ENCODE data around the gene CIAPIN1. TPM values are rescaled to one million over a fixed set of nuclear protein-coding genes. Genes with fewer than 3 reads are reported as not detected.
A peak's percentile ranks its signal among the peaks of the same experiment; 100 is the strongest.

The CIAPIN1 gene
- total RNA-seq, 2 donors from 2014 or later: 77.5 to 87.1 TPM

- WGBS, 2 experiments (ENCODE audit: insufficient coverage in 1 of 2, insufficient read length in 1 of 2): 74 to 84% methylated on average over 7 to 14 of the region's 14 CpGs
- H3K9me3 ChIP-seq (ENCODE audit: control insufficient read depth, low read length): peaks cover 6% of the 10 kb centered on the region
- peak overlapping the region; percentile 82 for H3K4me3 ChIP-seq (ENCODE audit: low read length)
- no peak for TF ChIP-seq CTCF (conservative IDR thresholded peaks at IDR 0.05)
- peaks cover 5% of the 10 kb centered on the region for H3K27me3 ChIP-seq (ENCODE audit: control insufficient read depth, insufficient read depth, low read length, poor library complexity, severe bottlenecking)
- H3K4me1 ChIP-seq (ENCODE audit: control insufficient read depth, insufficient read depth, low read length): no peaks in the 10 kb centered on the region
- Mint-ChIP-seq H3K4me1 (peaks cover 15% of the 10 kb centered on the region), H3K4me3 (peak overlapping the region; percentile 80), H3K27ac (no peak overlapping the region), H3K9me3 (peaks cover 7% of the 10 kb centered on the region), H3K27me3 (ENCODE audit: insufficient read depth) (peaks cover 19% of the 10 kb centered on the region), H3K36me3 (ENCODE audit: low read depth) (no peaks in the 10 kb centered on the region)
- DNase-seq: peak; percentile 49
- no peak overlapping the region for H3K27ac ChIP-seq (ENCODE audit: low read depth, low read length)
- H3K36me3 ChIP-seq (ENCODE audit: control insufficient read depth, insufficient read depth, low read length): no peaks in the 10 kb centered on the region
- no peak overlapping the region for H3K9ac ChIP-seq (ENCODE audit: extremely low read depth, low read length, poor library complexity, severe bottlenecking)
Observed at GRCh38 chr16:57485091-57485915, 38.1 kb upstream of the CIAPIN1 start.

GRCh38 chr16:57484515-57485005, 37.4 kb upstream of the CIAPIN1 start:
- no peaks in the 10 kb centered on the region for H3K4me1 ChIP-seq (ENCODE audit: control insufficient read depth, insufficient read depth, low read length)
- H3K9ac ChIP-seq (ENCODE audit: extremely low read depth, low read length, poor library complexity, severe bottlenecking): no peak overlapping the region
- H3K9me3 ChIP-seq (ENCODE audit: control insufficient read depth, low read length): peaks cover 4% of the 10 kb centered on the region
- H3K27ac ChIP-seq (ENCODE audit: low read depth, low read length): no peak overlapping the region
- peaks cover 18% of the 10 kb centered on the region for H3K27me3 Mint-ChIP-seq (ENCODE audit: insufficient read depth)
- H3K36me3 ChIP-seq (ENCODE audit: control insufficient read depth, insufficient read depth, low read length): no peaks in the 10 kb centered on the region
- H3K4me1 Mint-ChIP-seq: peaks cover 22% of the 10 kb centered on the region
- H3K9me3 Mint-ChIP-seq: peaks cover 5% of the 10 kb centered on the region
- 89 to 90% methylated on average over 7 to 8 of the region's 8 CpGs for WGBS, 2 experiments (ENCODE audit: insufficient coverage in 1 of 2, insufficient read length in 1 of 2)
- no peak overlapping the region for H3K27ac Mint-ChIP-seq
- DNase-seq: no peak
- peaks cover 5% of the 10 kb centered on the region for H3K27me3 ChIP-seq (ENCODE audit: control insufficient read depth, insufficient read depth, low read length, poor library complexity, severe bottlenecking)
- H3K36me3 Mint-ChIP-seq (ENCODE audit: low read depth): no peaks in the 10 kb centered on the region
- H3K4me3 ChIP-seq (ENCODE audit: low read length): no peak overlapping the region
- no peak for TF ChIP-seq CTCF (conservative IDR thresholded peaks at IDR 0.05)
- H3K4me3 Mint-ChIP-seq: peak overlapping the region; percentile 80

- Histone ChIP-seq H3K9ac (ENCODE audit: extremely low read depth, low read length, poor library complexity, severe bottlenecking) (no peak overlapping the region), H3K27me3 (ENCODE audit: control insufficient read depth, insufficient read depth, low read length, poor library complexity, severe bottlenecking) (peaks cover 5% of the 10 kb centered on the region), H3K27ac (ENCODE audit: low read depth, low read length) (no peak overlapping the region), H3K36me3 (ENCODE audit: control insufficient read depth, insufficient read depth, low read length) (no peaks in the 10 kb centered on the region), H3K4me1 (ENCODE audit: control insufficient read depth, insufficient read depth, low read length) (no peaks in the 10 kb centered on the region), H3K4me3 (ENCODE audit: low read length) (no peak overlapping the region), H3K9me3 (ENCODE audit: control insufficient read depth, low read length) (no peaks in the 10 kb centered on the region)
- H3K4me1 Mint-ChIP-seq: peaks cover 25% of the 10 kb centered on the region
- H3K9me3 Mint-ChIP-seq: no peaks in the 10 kb centered on the region
- TF ChIP-seq CTCF (conservative IDR thresholded peaks at IDR 0.05): no peak
- peaks cover 21% of the 10 kb centered on the region for H3K27me3 Mint-ChIP-seq (ENCODE audit: insufficient read depth)
- H3K36me3 Mint-ChIP-seq (ENCODE audit: low read depth): no peaks in the 10 kb centered on the region
- WGBS, 2 experiments (ENCODE audit: insufficient coverage in 1 of 2, insufficient read length in 1 of 2): 89 to 96% methylated on average over 6 to 19 of the region's 19 CpGs
- DNase-seq: peak; percentile 34
- no peak overlapping the region for H3K27ac Mint-ChIP-seq
- no peak overlapping the region for H3K4me3 Mint-ChIP-seq
Observed at GRCh38 chr16:57483725-57484514, 36.7 kb upstream of the CIAPIN1 start.

All from endodermal cell (in vitro differentiated cells).